ENCODE results near the gene TNF.

The TNF gene

DNA sequence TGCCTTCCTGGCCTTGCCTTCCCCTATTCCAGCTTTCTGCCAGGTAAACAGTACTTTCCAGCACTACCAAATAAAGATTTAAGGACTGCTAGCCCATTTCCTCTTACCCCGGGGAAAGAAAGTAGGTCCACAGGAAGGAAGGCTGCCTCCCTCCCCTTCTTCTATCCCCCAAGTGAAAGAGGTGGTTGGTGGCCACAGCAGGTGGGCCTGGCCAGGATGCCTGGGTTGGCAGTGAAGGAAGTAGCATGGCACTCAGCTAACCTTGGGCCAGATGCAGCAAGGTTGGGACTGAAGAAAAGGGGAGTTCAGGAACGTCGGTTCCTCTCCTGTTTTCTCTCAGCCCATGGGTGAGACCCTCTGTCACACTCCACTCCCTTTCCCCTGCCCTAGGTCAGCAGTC lies 19.1 kb upstream of the TNF start:
- TF ChIP-seq ZFX (IDR thresholded peaks at IDR 0.05), result no peak
- TF ChIP-seq, protein P1, sequence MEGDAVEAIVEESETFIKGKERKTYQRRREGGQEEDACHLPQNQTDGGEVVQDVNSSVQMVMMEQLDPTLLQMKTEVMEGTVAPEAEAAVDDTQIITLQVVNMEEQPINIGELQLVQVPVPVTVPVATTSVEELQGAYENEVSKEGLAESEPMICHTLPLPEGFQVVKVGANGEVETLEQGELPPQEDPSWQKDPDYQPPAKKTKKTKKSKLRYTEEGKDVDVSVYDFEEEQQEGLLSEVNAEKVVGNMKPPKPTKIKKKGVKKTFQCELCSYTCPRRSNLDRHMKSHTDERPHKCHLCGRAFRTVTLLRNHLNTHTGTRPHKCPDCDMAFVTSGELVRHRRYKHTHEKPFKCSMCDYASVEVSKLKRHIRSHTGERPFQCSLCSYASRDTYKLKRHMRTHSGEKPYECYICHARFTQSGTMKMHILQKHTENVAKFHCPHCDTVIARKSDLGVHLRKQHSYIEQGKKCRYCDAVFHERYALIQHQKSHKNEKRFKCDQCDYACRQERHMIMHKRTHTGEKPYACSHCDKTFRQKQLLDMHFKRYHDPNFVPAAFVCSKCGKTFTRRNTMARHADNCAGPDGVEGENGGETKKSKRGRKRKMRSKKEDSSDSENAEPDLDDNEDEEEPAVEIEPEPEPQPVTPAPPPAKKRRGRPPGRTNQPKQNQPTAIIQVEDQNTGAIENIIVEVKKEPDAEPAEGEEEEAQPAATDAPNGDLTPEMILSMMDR (conservative IDR thresholded peaks at IDR 0.05), result no peak

DNA sequence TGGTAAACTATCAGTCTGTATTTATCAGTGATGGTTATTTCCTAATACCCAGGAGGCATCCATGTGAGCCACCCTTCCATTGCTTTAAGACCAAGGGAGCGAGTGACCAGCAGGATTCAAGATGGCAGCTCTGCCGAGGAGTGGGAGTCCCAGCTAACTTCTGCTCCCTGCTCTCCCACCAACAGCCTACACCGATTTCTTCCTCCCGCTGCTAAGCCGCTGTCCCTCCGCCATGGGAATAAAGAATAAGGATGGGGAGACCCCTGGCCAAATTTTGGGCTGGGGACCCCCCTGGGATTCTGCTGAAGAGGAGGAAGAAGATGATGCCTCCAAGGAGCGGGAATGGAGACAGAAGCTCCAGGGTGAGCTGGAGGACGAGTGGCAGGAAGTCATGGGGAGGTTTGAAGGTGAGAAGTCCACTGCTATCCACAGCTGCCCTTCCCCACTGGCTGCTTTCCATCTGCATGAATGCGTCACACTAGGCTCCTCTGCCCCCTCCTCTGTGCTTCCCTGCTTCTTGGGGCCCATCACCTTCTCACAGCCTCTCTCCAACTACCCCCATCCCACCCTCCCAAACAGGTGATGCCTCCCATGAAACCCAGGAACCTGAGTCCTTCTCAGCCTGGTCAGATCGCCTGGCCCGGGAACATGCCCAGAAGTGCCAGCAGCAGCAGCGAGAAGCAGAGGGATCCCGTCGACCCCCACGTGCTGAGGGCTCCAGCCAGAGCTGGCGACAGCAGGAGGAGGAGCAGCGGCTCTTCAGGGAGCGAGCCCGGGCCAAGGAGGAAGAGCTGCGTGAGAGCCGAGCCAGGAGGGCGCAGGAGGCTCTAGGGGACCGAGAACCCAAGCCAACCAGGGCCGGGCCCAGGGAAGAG lies 17.7 kb upstream of the TNF start:
- TF ChIP-seq, protein P1 (conservative IDR thresholded peaks at IDR 0.05), result no peak
- TF ChIP-seq ZFX (IDR thresholded peaks at IDR 0.05), result no peak
- no peak overlapping the region for H3K27ac ChIP-seq

More for the DNA sequence above, 19.1 kb upstream of the TNF start:
- H3K27ac ChIP-seq, result no peak overlapping the region

DNA sequence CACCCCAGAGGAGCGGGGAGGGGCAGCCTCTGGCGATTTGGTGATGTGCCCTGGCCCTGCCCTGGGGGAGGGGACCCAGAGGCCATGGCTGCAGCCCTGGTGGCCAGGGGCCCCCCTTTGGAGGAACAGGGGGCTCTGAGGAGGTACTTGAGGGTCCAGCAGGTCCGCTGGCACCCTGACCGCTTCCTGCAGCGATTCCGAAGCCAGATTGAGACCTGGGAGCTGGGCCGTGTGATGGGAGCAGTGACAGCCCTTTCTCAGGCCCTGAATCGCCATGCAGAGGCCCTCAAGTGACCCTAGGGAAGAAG lies 17.1 kb upstream of the TNF start:
- TF ChIP-seq, protein P1 (conservative IDR thresholded peaks at IDR 0.05), result no peak
- no peak for TF ChIP-seq ZFX (IDR thresholded peaks at IDR 0.05)
- H3K27ac ChIP-seq, result no peak overlapping the region

DNA sequence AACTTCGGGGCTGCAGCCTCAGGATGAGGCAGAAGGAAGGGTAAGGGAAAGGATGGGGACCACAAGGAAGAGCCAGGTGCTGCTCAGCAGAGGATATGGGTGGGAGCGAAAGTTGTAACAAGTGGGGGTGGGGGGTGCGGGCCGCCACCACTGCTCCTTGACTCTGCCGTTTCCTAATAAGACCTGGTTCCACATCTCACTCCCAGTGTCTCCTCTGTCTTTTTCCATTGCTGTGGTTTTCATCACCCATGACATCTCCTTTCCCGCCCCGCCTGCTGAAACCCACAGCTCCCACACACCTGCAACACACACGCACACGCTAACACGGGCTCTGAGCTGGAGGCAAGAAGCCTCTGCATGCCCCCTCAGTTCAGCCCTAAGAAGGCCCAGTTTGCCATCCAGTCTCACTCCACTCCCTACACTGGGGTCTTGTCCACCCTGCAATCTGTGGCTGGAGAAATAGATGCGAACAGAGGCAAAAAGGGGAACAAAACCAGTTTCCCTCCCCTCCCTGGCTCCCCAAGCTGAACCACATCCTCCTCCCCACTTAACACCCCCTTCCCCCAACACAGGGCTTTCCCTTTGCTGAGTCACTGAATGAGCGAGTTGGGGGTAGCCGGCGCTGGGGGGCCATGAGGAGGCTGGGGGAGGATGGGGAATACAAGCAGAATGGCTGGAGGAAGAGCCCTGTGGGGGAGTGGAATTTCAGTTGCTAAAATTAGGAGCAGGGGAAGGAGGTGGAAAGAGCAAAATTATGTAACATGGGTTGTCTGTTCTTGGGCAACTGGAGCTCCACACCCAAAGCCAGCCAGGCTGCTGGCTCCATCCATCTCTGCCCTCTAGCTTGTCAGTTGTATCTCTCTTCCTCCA lies 16.5 kb upstream of the TNF start:
- TF ChIP-seq, protein P1 (conservative IDR thresholded peaks at IDR 0.05), result no peak
- no peak for TF ChIP-seq ZFX (IDR thresholded peaks at IDR 0.05)
- H3K27ac ChIP-seq, result no peak overlapping the region

DNA sequence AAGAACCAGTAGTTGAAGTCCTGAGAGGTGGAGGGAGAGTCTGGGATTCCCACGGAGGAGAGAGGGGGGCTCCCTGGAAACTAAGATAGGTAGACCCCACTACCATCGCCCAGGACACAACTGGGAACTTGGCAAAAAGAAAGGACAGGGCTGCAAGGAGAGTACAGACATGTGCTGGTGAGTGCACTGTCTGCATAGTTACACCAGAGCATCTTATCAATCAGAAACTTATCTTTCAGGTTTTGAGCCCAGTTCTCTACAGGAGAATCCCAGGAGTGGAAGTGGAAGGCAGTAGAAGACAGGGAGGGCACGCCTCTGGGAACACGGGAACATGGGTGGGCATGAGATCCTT lies 15.8 kb upstream of the TNF start:
- no peak overlapping the region for H3K27ac ChIP-seq
- no peak for TF ChIP-seq ZFX (IDR thresholded peaks at IDR 0.05)
- TF ChIP-seq, protein P1 (conservative IDR thresholded peaks at IDR 0.05), result no peak

DNA sequence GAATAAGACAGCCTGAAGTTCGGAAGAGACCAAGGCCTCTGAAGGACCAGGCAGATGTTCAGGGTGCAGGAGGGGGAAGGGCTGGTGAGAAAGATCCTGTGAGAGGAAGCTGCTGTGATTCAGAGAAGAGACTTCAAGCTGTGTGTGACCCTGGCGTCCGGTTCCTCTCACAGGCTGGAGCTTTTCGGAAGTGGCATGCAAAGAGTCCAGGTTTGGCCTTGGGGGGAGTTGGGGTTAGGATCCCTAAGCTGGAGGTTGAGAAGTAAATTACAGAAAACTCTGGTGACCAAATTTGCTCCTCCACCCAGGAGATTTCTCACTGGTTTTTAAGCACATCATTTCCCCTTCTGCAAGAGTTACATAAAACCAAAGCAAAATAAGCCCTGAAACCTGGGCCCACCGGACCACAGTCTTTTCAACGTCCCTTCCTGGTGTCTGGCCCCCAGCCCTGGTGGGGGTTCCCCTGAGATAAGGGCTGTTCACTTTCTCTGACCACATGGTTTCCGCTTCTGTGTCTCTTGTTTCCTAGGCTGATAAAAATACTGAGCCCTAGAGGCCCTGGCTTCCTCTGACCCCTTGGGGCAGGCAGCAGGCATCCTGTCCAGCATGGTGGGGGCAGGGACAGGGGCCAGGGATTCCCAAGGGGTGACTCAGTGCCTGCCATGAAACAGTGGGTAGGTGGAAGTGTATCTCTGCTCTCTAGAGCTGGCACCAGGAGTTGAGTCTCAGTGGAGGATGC lies 15.2 kb upstream of the TNF start:
- H3K27ac ChIP-seq, result no peak overlapping the region
- no peak for TF ChIP-seq ZFX (IDR thresholded peaks at IDR 0.05)
- TF ChIP-seq, protein P1 (conservative IDR thresholded peaks at IDR 0.05), result no peak

Measured in C4-2B (cell line).